Measurements from ENCODE around the gene PDSS2. TPM values are rescaled to one million over a fixed set of nuclear protein-coding genes. Genes with fewer than 3 reads are reported as not detected.

Gene PDSS2
- total RNA-seq, 1 donor from 2014 or later = 14.9 TPM

DNA sequence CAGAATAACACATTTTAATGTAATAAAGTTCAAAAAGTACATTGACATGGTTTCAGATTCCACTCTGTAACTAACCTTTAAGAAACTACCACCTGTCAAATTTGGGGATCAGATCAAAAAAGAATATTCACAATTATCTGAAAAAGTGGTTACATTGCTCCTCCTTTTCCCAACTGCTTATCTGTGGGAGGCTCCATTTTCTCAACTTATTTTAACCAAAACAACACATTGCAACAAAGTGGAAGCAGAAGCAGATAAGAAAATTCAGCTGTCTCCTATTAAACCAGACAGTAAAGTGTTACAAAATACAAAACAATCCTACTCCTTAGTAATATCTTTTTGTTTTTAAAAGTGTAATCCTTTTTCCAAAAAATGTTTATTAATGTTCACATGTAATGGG, 61.4 kb downstream of the PDSS2 start:
- Mint-ChIP-seq H3K27me3 (ENCODE audit: low read depth) (no peaks in the 10 kb centered on the region), H3K4me3 (no peak overlapping the region), H3K4me1 (peaks cover 8% of the 10 kb centered on the region), H3K36me3 (ENCODE audit: low read depth) (peaks cover 33% of the 10 kb centered on the region), H3K27ac (ENCODE audit: unreplicated experiment) (no peak overlapping the region), H3K9me3 (peaks cover 13% of the 10 kb centered on the region)
- DNase-seq (ENCODE audit: low read depth, low spot score) = no peak
- no peak for TF ChIP-seq CTCF (conservative IDR thresholded peaks at IDR 0.05)

DNA sequence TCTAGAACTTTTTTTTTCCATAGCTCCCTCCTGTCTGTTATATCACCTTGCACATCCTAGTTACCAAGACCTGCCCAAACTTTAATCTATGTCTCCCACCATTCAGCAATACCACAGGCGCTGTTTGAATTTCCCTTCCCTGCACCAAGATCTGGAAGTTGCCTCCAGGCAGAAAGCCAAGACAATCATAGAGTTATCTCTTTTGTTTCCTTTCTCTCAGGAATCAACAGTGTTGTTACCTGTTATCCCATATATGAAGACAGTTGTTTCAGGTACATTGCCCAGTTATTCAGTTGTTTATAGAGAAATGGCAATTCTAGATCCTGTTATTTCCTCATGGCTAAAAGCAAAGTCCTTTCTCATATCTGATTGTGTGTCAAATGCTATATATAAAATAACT, 63.2 kb downstream of the PDSS2 start:
- no peak for TF ChIP-seq CTCF (conservative IDR thresholded peaks at IDR 0.05)
- Mint-ChIP-seq H3K36me3 (ENCODE audit: low read depth) (peaks cover 22% of the 10 kb centered on the region), H3K4me3 (no peak overlapping the region)

GRCh38 chr6:107392069-107392468, 67.3 kb downstream of the PDSS2 start:
- TF ChIP-seq CTCF (conservative IDR thresholded peaks at IDR 0.05) = no peak
- no peak overlapping the region for H3K4me3 Mint-ChIP-seq
- H3K27me3 Mint-ChIP-seq (ENCODE audit: low read depth) = no peaks in the 10 kb centered on the region
- peaks cover 34% of the 10 kb centered on the region for H3K36me3 Mint-ChIP-seq (ENCODE audit: low read depth)
- H3K27ac Mint-ChIP-seq (ENCODE audit: unreplicated experiment) = no peak overlapping the region
- H3K9me3 Mint-ChIP-seq = peaks cover 20% of the 10 kb centered on the region
- DNase-seq (ENCODE audit: low read depth, low spot score) = no peak
- no peaks in the 10 kb centered on the region for H3K4me1 Mint-ChIP-seq

More for the DNA sequence above, 63.2 kb downstream of the PDSS2 start:
- peaks cover 11% of the 10 kb centered on the region for H3K9me3 Mint-ChIP-seq
- H3K27me3 Mint-ChIP-seq (ENCODE audit: low read depth) = no peaks in the 10 kb centered on the region
- no peak overlapping the region for H3K27ac Mint-ChIP-seq (ENCODE audit: unreplicated experiment)
- peaks cover 8% of the 10 kb centered on the region for H3K4me1 Mint-ChIP-seq
- no peak for DNase-seq (ENCODE audit: low read depth, low spot score)

DNA sequence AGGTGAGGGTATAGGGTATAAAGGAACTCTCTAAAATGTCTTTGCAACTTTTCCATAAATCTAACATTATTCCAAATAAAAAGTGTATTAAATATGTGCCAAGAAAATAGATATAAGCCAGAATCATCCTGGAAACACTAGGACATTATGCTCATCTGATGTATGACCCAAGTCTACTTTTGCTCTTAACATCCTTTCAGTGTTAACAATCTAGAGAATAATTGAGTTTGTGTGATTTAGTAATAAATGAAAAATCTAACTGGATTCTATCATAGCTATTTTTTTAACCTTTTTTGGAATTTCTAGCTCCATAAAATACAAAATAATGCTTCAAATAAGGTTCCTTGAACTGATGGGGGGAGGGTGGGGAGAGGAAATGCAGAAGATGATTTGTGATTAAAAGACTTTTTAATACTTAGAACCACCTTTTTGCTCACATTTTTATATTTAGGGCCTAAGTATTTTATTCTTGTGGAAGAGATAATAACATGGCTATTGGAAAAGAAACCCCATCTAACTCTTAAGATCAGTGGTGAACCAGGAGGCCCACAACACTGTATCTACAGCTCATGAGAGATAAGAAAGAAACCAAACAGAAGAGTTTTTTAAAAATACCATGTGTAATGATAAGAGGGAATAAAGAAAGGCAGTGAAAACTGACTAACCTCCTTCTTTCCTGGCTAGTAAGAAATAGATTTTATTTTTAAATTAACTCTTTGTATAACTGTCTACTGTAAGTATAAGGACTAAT, 68.5 kb downstream of the PDSS2 start:
- H3K27ac Mint-ChIP-seq (ENCODE audit: unreplicated experiment) = no peak overlapping the region
- DNase-seq (ENCODE audit: low read depth, low spot score) = no peak
- no peak overlapping the region for H3K4me3 Mint-ChIP-seq
- TF ChIP-seq CTCF (conservative IDR thresholded peaks at IDR 0.05) = no peak
- peaks cover 29% of the 10 kb centered on the region for H3K36me3 Mint-ChIP-seq (ENCODE audit: low read depth)
- H3K9me3 Mint-ChIP-seq = peaks cover 20% of the 10 kb centered on the region
- H3K27me3 Mint-ChIP-seq (ENCODE audit: low read depth) = no peaks in the 10 kb centered on the region
- H3K4me1 Mint-ChIP-seq = no peaks in the 10 kb centered on the region

GRCh38 chr6:107390056-107390455, 69.3 kb downstream of the PDSS2 start:
- no peak for DNase-seq (ENCODE audit: low read depth, low spot score)
- peaks cover 20% of the 10 kb centered on the region for H3K9me3 Mint-ChIP-seq
- H3K27me3 Mint-ChIP-seq (ENCODE audit: low read depth) = no peaks in the 10 kb centered on the region
- no peak overlapping the region for H3K27ac Mint-ChIP-seq (ENCODE audit: unreplicated experiment)
- H3K4me3 Mint-ChIP-seq = no peak overlapping the region
- H3K36me3 Mint-ChIP-seq (ENCODE audit: low read depth) = peaks cover 28% of the 10 kb centered on the region
- no peak for TF ChIP-seq CTCF (conservative IDR thresholded peaks at IDR 0.05)
- H3K4me1 Mint-ChIP-seq = no peaks in the 10 kb centered on the region

Measured in neural crest cell (in vitro differentiated cells).